Muscle of leg (tissue), 11 donors: ENCODE results near the gene PNPLA1. TPM values are rescaled to one million over a fixed set of nuclear protein-coding genes. Genes with fewer than 3 reads are reported as not detected.

ENCODE experiments used
- DNase-seq: peaks from one replicate; pipeline ENCODE4 v3.0.0; 2013
- H3K27ac ChIP-seq: one replicate; pipeline ENCODE4 v1.5.1; 2013; ENCODE audit warnings: mild to moderate bottlenecking, low read length, control low read depth
- H3K27me3 ChIP-seq: one replicate; pipeline ENCODE4 v1.6.1; 2013; ENCODE audit warnings: low read length; ENCODE audit not compliant: control insufficient read depth, insufficient read depth
- H3K36me3 ChIP-seq: one replicate; pipeline ENCODE4 v1.6.1; 2013; ENCODE audit warnings: low read length; ENCODE audit not compliant: control insufficient read depth, insufficient read depth
- H3K4me1 ChIP-seq: one replicate; pipeline ENCODE4 v1.6.1; 2013; ENCODE audit warnings: low read length; ENCODE audit not compliant: control insufficient read depth, insufficient read depth
- H3K4me3 ChIP-seq: one replicate; pipeline ENCODE4 v1.5.1; 2013; ENCODE audit warnings: low read length, control low read depth
- H3K9me3 ChIP-seq: replicated peaks from 2 replicates; pipeline ENCODE4 v1.6.1; 2013; ENCODE audit warnings: low read depth, low read length; ENCODE audit not compliant: control insufficient read depth
- WGBS: methylation state at CpG from one replicate; pipeline ENCODE4 v1.1.5; 2013; ENCODE audit warnings: missing lambda C conversion rate; ENCODE audit not compliant: insufficient coverage; 5-methylcytosine and 5-hydroxymethylcytosine counted together
- polyA plus RNA-seq, 8 donors: library from polyadenylated mRNA; unstranded; fragments of 120-200 nt; gene quantifications; one replicate each; pipeline versions ENCODE4 v1.2.1 to v1.2.3, GENCODE V29; 2013; ENCODE audit warnings: inconsistent platforms in 1 of 8, low replicate concordance in 1 of 8; ENCODE audit not compliant: insufficient read length in 8 of 8, insufficient read depth in 1 of 8
- total RNA-seq: library from RNA; stranded (reverse); fragments of 120-200 nt; gene quantifications from one replicate; pipeline ENCODE4 v1.2.4, GENCODE V29; 2013

Gene PNPLA1
- total and polyA plus RNA-seq, 9 donors, result 0.05 to 0.45 (median 0.11) TPM; not detected in 4

DNA sequence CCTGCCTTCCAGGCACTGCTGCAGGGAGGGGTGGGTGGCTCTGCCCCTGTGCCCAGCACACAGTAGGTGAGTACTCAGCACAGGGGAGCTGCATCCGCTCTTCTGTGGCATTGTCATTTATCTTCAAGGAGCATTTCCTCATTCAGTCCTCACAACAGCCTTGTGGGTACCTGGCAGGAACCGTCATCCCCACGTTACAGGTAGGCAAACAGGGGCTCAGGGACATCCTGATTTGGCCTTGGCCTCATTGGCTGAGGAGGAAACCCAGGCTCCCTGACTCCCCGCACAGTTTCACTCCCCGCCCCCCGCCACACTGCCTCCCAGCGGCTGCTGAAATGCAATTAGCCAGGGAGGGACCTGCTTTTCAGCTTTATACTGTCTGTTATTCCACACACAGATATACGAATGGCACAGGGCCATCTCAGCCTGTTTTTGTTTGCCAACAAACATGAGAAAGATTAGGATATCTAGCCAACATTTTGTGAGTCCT lies 24.2 kb upstream of the PNPLA1 start:
- Histone ChIP-seq H3K36me3 (no peaks in the 10 kb centered on the region), H3K9me3 (no peaks in the 10 kb centered on the region), H3K27me3 (peaks cover 3% of the 10 kb centered on the region), H3K27ac (no peak overlapping the region), H3K4me3 (no peak overlapping the region), H3K4me1 (peaks cover 14% of the 10 kb centered on the region)
- peak; percentile 43 for DNase-seq
- WGBS, result 63% methylated on average over 8 of the region's 8 CpGs

DNA sequence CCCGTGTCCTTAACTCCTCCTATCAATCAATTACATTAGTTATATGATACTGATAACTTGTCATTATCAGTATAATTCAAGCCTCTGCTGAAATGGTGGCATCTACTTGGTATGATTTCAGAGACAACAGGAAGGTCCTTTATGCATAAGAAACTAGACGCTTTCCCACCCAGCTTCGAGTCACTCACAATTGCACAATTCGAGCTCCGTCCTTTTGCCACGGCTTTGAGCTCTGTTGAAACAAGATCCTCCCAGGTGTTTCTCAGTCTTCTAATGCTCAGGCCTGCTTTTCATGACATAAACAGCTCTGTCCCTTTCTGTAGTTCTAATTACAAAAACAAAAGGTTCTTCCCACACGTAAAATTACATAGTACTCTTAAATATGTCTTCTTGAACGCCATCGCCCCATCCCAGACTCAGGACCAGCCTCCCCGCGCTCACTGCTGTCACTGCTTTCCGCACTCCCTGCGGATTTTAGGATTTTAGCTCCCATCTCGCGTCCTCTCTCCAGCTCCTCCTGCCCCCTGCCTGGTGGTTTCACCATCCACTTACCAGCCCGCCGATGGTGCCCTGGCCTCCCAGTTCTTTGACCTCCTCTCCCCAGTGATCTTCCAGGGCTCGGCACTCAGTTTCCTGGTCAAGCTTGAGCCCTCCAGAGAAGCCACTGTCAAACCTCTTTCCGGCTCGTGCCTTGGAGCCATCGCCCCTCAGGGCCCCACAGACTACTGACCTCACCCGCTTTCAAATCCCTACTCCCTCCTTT lies 23.2 kb upstream of the PNPLA1 start:
- no peak overlapping the region for H3K4me3 ChIP-seq
- no peaks in the 10 kb centered on the region for H3K36me3 ChIP-seq
- peaks cover 3% of the 10 kb centered on the region for H3K27me3 ChIP-seq
- H3K4me1 ChIP-seq, result peaks cover 14% of the 10 kb centered on the region
- 46% methylated on average over 21 of the region's 22 CpGs for WGBS
- no peak overlapping the region for H3K27ac ChIP-seq
- DNase-seq, result peak; percentile 43
- H3K9me3 ChIP-seq, result no peaks in the 10 kb centered on the region

DNA sequence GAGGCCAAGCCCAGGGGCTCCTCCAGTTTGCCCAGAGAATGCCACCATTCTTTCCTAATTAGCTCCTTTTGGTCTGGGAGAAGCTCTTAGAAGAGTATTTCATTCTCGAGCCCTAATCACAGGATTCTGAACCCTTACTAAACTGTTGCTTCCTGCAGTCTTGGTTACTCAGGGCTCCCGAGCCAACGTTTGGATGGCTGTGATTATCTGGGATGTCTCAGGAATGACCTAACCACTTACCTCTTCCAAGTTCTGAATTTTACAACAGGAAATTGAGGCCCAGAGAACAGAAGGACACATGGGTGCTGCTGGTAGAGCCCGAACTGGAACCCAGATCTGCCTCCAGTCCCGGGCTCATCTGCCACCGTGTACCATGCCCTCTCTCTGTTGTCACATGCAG lies 22.2 kb upstream of the PNPLA1 start:
- Histone ChIP-seq H3K9me3 (no peaks in the 10 kb centered on the region), H3K27ac (no peak overlapping the region), H3K27me3 (peaks cover 3% of the 10 kb centered on the region), H3K4me3 (no peak overlapping the region), H3K4me1 (peaks cover 11% of the 10 kb centered on the region), H3K36me3 (no peaks in the 10 kb centered on the region)
- WGBS, result no CpG with 5 or more reads among the region's 6 CpGs
- peak; percentile 65 for DNase-seq

DNA sequence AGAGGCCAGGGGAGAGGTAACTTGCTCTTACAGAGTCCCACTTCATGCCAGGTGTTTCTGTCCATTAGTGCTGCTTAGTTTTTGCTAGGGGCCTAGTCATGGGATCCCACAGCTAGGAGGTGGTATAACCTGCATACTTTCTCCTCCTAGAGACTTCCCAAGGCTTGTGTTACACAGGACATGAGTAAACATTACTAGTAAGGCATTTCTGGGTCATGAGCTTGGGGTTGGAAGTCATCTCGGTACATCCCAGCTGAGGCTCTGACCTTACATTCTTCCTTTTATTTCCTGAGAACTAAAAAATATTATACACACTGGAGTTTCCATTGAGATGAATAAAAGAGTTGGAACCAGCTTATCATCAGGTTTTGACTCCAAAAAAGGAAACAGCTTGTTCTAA lies 20.9 kb upstream of the PNPLA1 start:
- no peaks in the 10 kb centered on the region for H3K36me3 ChIP-seq
- no peaks in the 10 kb centered on the region for H3K27me3 ChIP-seq
- no CpG with 5 or more reads among the region's 1 CpG for WGBS
- no peak overlapping the region for H3K4me3 ChIP-seq
- no peaks in the 10 kb centered on the region for H3K9me3 ChIP-seq
- H3K27ac ChIP-seq, result no peak overlapping the region
- peak; percentile 24 for DNase-seq
- peaks cover 11% of the 10 kb centered on the region for H3K4me1 ChIP-seq

DNA sequence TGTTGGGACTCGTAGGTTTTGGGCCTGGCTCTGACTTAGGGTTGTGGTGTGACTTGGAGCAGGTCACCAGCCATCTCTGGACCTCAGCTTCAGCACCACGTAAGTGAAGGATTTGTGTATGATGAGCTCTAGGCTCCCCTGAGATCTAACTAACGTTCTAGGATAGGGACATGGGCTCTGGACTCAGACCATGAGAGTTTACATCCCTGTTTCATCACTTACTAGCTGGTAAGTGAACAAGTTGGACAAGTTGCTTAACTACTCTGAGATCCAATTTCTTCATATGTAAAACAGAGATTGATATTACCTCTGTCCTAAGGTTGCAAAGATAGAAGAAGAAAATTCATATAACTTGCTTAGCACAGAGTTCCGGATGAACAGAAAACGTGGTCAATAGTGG lies 20.3 kb upstream of the PNPLA1 start:
- Histone ChIP-seq H3K27me3 (no peaks in the 10 kb centered on the region), H3K4me1 (peaks cover 11% of the 10 kb centered on the region), H3K27ac (no peak overlapping the region), H3K36me3 (no peaks in the 10 kb centered on the region), H3K9me3 (no peaks in the 10 kb centered on the region), H3K4me3 (no peak overlapping the region)
- WGBS, result 40% methylated on average over 1 of the region's 5 CpGs
- DNase-seq, result no peak

DNA sequence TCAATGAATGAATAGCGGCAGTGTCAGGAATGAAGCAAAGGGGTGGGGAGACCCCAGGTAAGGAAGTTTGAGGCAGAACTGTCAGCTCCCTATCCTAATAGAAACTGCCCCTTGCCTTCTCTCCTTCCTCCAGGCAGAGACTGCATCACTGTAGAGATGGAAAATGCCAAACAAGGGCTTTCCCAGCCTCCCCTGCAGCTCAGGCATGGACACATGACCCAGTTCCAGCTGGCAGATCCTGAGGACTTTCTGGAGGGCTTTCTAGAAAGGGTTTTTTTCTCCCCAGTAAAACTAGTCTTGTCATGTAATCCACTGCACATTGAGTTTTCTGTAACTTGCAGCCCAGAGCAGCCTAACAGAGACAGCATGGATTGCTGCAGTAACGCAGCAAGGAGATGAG lies 17.9 kb upstream of the PNPLA1 start:
- H3K4me1 ChIP-seq, result peaks cover 4% of the 10 kb centered on the region
- H3K4me3 ChIP-seq, result no peak overlapping the region
- H3K27ac ChIP-seq, result no peak overlapping the region
- H3K9me3 ChIP-seq, result peaks cover 3% of the 10 kb centered on the region
- peak; percentile 19 for DNase-seq
- WGBS, result 69% methylated on average over 1 of the region's 2 CpGs
- no peaks in the 10 kb centered on the region for H3K36me3 ChIP-seq
- H3K27me3 ChIP-seq, result no peaks in the 10 kb centered on the region

DNA sequence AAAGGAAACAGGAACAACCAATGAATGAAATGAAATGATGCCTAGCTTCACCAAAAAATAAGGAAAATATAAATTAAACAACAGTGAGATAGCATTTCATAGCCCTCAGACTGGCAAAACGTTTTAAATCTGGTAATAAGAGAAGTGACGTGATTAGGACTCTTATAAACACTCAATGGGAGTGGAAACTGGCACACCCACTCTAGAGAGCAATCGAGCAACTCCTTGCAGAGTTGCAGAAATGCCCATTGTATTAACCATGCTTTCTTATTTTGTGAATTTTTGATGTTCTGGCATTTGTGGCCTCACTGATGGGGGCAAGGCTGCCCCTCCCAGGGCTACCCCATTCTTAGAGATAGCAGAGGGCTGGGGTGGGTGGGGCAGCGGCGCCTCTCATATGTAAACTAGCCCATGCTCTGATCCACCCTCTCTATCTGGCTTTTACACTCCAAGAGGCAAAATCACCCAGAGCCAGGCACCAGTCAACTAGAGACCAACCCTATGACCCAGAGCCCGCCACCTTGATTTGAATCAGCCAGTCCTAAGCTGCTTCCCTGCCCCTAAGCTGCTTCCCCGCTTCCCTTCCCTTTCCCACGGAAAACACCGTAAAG lies 6.4 kb upstream of the PNPLA1 start:
- 88% methylated on average over 4 of the region's 9 CpGs for WGBS
- no peak for DNase-seq
- Histone ChIP-seq H3K9me3 (peaks cover 3% of the 10 kb centered on the region), H3K36me3 (no peaks in the 10 kb centered on the region), H3K27ac (no peak overlapping the region), H3K4me1 (no peaks in the 10 kb centered on the region), H3K27me3 (peaks cover 8% of the 10 kb centered on the region), H3K4me3 (no peak overlapping the region)

DNA sequence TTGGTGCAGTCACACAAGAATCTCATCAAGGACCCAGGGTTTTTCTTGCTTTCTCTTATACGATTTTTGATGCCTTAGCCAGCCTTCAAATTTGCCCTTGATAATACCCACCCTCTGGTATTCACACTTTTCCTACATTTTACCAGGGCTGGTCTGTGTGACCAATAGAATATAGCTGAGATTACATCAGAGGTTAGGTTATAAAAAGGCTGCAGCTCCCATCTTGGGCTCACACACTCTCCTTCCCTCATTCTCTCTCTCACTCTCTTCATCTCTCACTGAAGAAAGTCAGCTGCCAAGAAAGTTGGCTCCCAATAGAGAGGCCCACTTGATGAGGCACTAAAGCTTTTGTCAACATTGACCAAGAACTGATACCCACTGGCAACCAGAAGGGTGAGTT lies 4.1 kb upstream of the PNPLA1 start:
- no peak overlapping the region for H3K27ac ChIP-seq
- DNase-seq, result no peak
- H3K4me1 ChIP-seq, result no peaks in the 10 kb centered on the region
- no CpG with 5 or more reads among the region's 1 CpG for WGBS
- peaks cover 24% of the 10 kb centered on the region for H3K27me3 ChIP-seq
- H3K9me3 ChIP-seq, result peaks cover 3% of the 10 kb centered on the region
- H3K4me3 ChIP-seq, result no peak overlapping the region
- H3K36me3 ChIP-seq, result no peaks in the 10 kb centered on the region

DNA sequence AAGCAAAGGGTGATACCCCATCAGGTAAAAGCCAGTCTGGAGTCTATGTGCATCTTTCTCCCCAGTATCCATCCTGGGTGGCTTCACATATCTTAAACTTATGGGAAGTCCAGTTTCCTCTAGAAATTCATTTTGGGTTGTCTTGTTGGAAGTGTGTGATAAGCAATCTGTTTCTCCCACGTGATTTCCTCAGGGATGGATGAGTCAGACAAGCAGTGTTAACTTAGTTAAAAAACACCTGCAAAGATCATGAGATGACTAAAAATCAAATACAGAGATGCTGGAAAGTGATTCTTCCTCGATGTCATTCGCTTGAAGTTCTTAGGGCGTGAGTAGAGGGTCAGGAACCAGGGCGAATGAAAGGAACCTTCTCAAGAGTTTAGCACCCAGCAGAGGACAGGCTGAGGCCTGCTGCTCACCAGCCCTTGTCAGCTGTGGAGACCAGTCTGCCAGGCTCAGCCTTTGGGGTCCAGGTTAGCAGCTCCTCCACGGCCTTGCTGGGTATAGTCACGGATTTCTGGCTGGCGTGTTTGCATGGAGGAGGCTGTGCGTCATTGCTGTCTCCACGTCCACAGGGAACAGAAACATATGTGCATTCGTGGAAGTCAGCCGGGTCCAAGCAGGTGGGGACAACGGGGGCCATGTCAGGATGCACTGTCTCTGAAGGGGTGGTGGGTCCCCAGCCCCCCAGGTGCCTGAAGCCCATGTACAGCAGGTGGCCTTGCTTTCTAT lies 2.8 kb upstream of the PNPLA1 start:
- no peak overlapping the region for H3K4me3 ChIP-seq
- DNase-seq, result no peak
- 83% methylated on average over 12 of the region's 13 CpGs for WGBS

More for the DNA sequence above, 2.8 kb upstream of the PNPLA1 start:
- Histone ChIP-seq H3K27me3 (peaks cover 26% of the 10 kb centered on the region), H3K9me3 (peaks cover 3% of the 10 kb centered on the region), H3K27ac (no peak overlapping the region), H3K4me1 (no peaks in the 10 kb centered on the region), H3K36me3 (no peaks in the 10 kb centered on the region)
